ENCODE measurements around the gene ESD. TPM values are rescaled to one million over a fixed set of nuclear protein-coding genes. Genes with fewer than 3 reads are reported as not detected.

Gene ESD
- total and polyA plus RNA-seq, 2 donors (not counting 3 experiments of a cell fraction or from before 2014, with no cell fraction given): 45.3 to 81.1 TPM

DNA sequence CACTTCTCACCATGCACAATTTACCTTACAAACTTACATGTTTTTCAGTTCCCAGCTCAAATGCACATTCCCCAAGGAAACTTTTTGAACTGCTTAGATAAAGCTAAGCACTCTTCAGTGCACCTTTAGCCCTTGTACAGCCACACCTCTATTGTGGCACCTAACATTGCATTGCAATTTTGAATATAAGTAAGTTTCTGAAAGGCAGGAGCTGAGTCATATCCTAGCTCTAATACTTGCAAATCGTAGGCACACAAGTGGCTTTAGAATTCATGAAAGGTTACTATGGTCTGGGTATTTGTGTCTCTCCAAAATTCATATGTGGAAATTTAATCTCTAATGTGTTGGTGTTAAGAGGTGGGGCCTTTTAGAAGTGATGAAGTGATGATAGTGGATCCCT is 4.9 kb upstream of the ESD start:
- FAIRE-seq: no peak
- CTCF ChIA-PET: no interaction called here

GRCh38 chr13:46799139-46799538 is 2.2 kb upstream of the ESD start:
- Histone ChIP-seq H3K4me3 (replicated peaks in 1 of 3; ENCODE audit: insufficient read depth in 1 of 3, low read depth in 1 of 3, low read length in 3 of 3) (no peak overlapping the region), H2AFZ (ENCODE audit: low read depth, low read length) (no peak overlapping the region), H3K27ac (ENCODE audit: insufficient read depth, low read depth, low read length) (no peak overlapping the region), H4K20me1 (replicated peaks; ENCODE audit: control insufficient read depth, extremely low read depth, insufficient read depth, low read length) (no peaks in the 10 kb centered on the region), H3K4me1 (ENCODE audit: control insufficient read depth, extremely low read depth, insufficient read depth, low read length) (peaks cover 9% of the 10 kb centered on the region), H3K9ac (replicated peaks; ENCODE audit: extremely low read depth, insufficient read depth, low read length) (no peak overlapping the region), H3K9me1 (replicated peaks; ENCODE audit: control insufficient read depth, extremely low read depth, insufficient read depth, low read length) (no peaks in the 10 kb centered on the region), H3K79me2 (ENCODE audit: control insufficient read depth, insufficient read depth, low read length) (peaks cover 19% of the 10 kb centered on the region), H3K36me3 (ENCODE audit: control insufficient read depth in 2 of 2, extremely low read depth in 1 of 2, insufficient read depth in 2 of 2, low read length in 2 of 2) (no peaks in the 10 kb centered on the region), H3K9me3 (replicated peaks; ENCODE audit: control insufficient read depth, insufficient read depth, low read length) (no peaks in the 10 kb centered on the region), H3K4me2 (ENCODE audit: insufficient read depth, low read length) (no peak overlapping the region), H3K27me3 (ENCODE audit: control insufficient read depth in 2 of 2, insufficient read depth in 2 of 2, low read length in 2 of 2) (peaks cover 2 to 9% of the 10 kb centered on the region in 2 experiments)
- ChIA-PET CTCF (no interaction called here), POLR2A (no interaction called here)
- DNase-seq (ENCODE audit: low read depth, low spot score): no peak
- FAIRE-seq: no peak
- TF ChIP-seq CTCF (IDR thresholded peaks at IDR 0.05; ENCODE audit: extremely low read depth in 1 of 2, insufficient read depth in 1 of 2, low read depth in 1 of 2, low read length in 2 of 2) (no peak), POLR2AphosphoS5 (IDR thresholded peaks at IDR 0.05; ENCODE audit: insufficient read depth, low read depth, low read length) (no peak), MAX (IDR thresholded peaks at IDR 0.05; ENCODE audit: insufficient read depth, insufficient read length) (no peak), GATA2 (IDR thresholded peaks at IDR 0.05; ENCODE audit: insufficient read depth, insufficient read length, low read depth, low read length) (no peak), POLR2A (IDR thresholded peaks at IDR 0.05; ENCODE audit: low read depth, low read length) (no peak), MYC (IDR thresholded peaks at IDR 0.05; ENCODE audit: low read depth, low read length) (no peak), EZH2 (IDR thresholded peaks at IDR 0.05; ENCODE audit: borderline replicate concordance, low read depth, low read length, severe bottlenecking) (no peak), JUN (IDR thresholded peaks at IDR 0.05; ENCODE audit: borderline replicate concordance, insufficient read depth, insufficient read length, low read depth) (no peak), FOS (IDR thresholded peaks at IDR 0.05; ENCODE audit: borderline replicate concordance, insufficient read depth, low read length) (no peak)
- dilution Hi-C loops (cut with MboI; ENCODE audit: extremely low pct_ligation_motif_present, low sequenced_read_pairs) (no loop called here), intact Hi-C loops (cut with micrococcal nuclease) (no loop called here)
- BruUV-seq (replicated peaks): no TSS peak

More for the DNA sequence above, 4.9 kb upstream of the ESD start:
- no peaks in the 10 kb centered on the region for H4K20me1 ChIP-seq (replicated peaks; ENCODE audit: control insufficient read depth, extremely low read depth, insufficient read depth, low read length)
- intact Hi-C loops (cut with micrococcal nuclease): no loop called here
- H3K9me1 ChIP-seq (replicated peaks; ENCODE audit: control insufficient read depth, extremely low read depth, insufficient read depth, low read length): no peaks in the 10 kb centered on the region
- no peak for DNase-seq (ENCODE audit: low read depth, low spot score)
- H2AFZ ChIP-seq (ENCODE audit: low read depth, low read length): no peak overlapping the region
- no peak for TF ChIP-seq FOS (IDR thresholded peaks at IDR 0.05; ENCODE audit: borderline replicate concordance, insufficient read depth, low read length)
- no peak for TF ChIP-seq EZH2 (IDR thresholded peaks at IDR 0.05; ENCODE audit: borderline replicate concordance, low read depth, low read length, severe bottlenecking)
- no peak for TF ChIP-seq POLR2AphosphoS5 (IDR thresholded peaks at IDR 0.05; ENCODE audit: insufficient read depth, low read depth, low read length)
- TF ChIP-seq POLR2A (IDR thresholded peaks at IDR 0.05; ENCODE audit: low read depth, low read length): no peak
- no peak for TF ChIP-seq CTCF (IDR thresholded peaks at IDR 0.05; ENCODE audit: extremely low read depth in 1 of 2, insufficient read depth in 1 of 2, low read depth in 1 of 2, low read length in 2 of 2)
- BruUV-seq (replicated peaks): no TSS peak
- H3K9ac ChIP-seq (replicated peaks; ENCODE audit: extremely low read depth, insufficient read depth, low read length): no peak overlapping the region
- no peak overlapping the region for H3K4me3 ChIP-seq (replicated peaks in 1 of 3; ENCODE audit: insufficient read depth in 1 of 3, low read depth in 1 of 3, low read length in 3 of 3)
- dilution Hi-C loops (cut with MboI; ENCODE audit: extremely low pct_ligation_motif_present, low sequenced_read_pairs): no loop called here
- H3K4me1 ChIP-seq (ENCODE audit: control insufficient read depth, extremely low read depth, insufficient read depth, low read length): peaks cover 3% of the 10 kb centered on the region
- no peaks in the 10 kb centered on the region for H3K79me2 ChIP-seq (ENCODE audit: control insufficient read depth, insufficient read depth, low read length)
- no peak overlapping the region for H3K4me2 ChIP-seq (ENCODE audit: insufficient read depth, low read length)
- H3K36me3 ChIP-seq (ENCODE audit: control insufficient read depth in 2 of 2, extremely low read depth in 1 of 2, insufficient read depth in 2 of 2, low read length in 2 of 2): no peaks in the 10 kb centered on the region
- peaks cover 2 to 9% of the 10 kb centered on the region in 2 experiments for H3K27me3 ChIP-seq (ENCODE audit: control insufficient read depth in 2 of 2, insufficient read depth in 2 of 2, low read length in 2 of 2)
- POLR2A ChIA-PET: no interaction called here
- H3K27ac ChIP-seq (ENCODE audit: insufficient read depth, low read depth, low read length): no peak overlapping the region
- no peaks in the 10 kb centered on the region for H3K9me3 ChIP-seq (replicated peaks; ENCODE audit: control insufficient read depth, insufficient read depth, low read length)

All from endothelial cell of umbilical vein (primary cell).